H1 (cell line): ENCODE data around the gene SCGB1D2. TPM values are rescaled to one million over a fixed set of nuclear protein-coding genes. Genes with fewer than 3 reads are reported as not detected.

ENCODE experiments used
- CTCF ChIP-seq, 3 experiments: IDR thresholded peaks; 1 replicate in 2 of 3; 2 replicates in 1 of 3; pipeline versions ENCODE4 v1.5.1 to v1.6.1; 2011; ENCODE audit warnings: low read length in 3 of 3, mild to moderate bottlenecking in 3 of 3, inconsistent platforms in 2 of 3, low read depth in 1 of 3, moderate library complexity in 1 of 3; ENCODE audit not compliant: insufficient read depth in 1 of 3; ENCODE audit errors: control extremely low read depth in 1 of 3
- FOSL1 ChIP-seq: IDR thresholded peaks from 2 replicates; pipeline ENCODE4 v1.6.1; 2011; ENCODE audit warnings: mild to moderate bottlenecking, low read depth, low read length, moderate library complexity; ENCODE audit not compliant: insufficient read depth
- KDM5A ChIP-seq: fragments of 200-600 bp; IDR thresholded peaks from 2 replicates; pipeline ENCODE4 v1.7.1; 2012; ENCODE audit warnings: mild to moderate bottlenecking, low read length, inconsistent platforms, mixed read lengths
- MAFK ChIP-seq: IDR thresholded peaks from 2 replicates; pipeline ENCODE4 v1.6.1; 2012; ENCODE audit warnings: low read depth, mild to moderate bottlenecking, improper control_type of control experiment, low read length
- SAP30 ChIP-seq: fragments of 300-600 bp; sonication (generic); IDR thresholded peaks from 2 replicates; pipeline ENCODE4 v1.7.1; 2012; ENCODE audit warnings: low read length, moderate library complexity, mild to moderate bottlenecking, inconsistent platforms; ENCODE audit not compliant: insufficient read depth, insufficient replicate concordance
- TEAD4 ChIP-seq: IDR thresholded peaks from 2 replicates; pipeline ENCODE4 v1.6.1; 2012; ENCODE audit warnings: low read depth, low read length, inconsistent platforms, mixed read lengths
- polyA plus RNA-seq, 7 experiments: library from polyadenylated mRNA; depleted of rRNA in 3 of 7; stranded (reverse) in 5 of 7; unstranded in 2 of 7; fragments of >200 nt in 5 of 7; fragments of 200-250 nt in 2 of 7; gene quantifications; 1 replicate in 5 of 7; 2 replicates in 1 of 7; 4 replicates in 1 of 7; pipeline versions ENCODE4 v1.2.1 to v1.2.3, GENCODE V29; 2011 to 2013; ENCODE audit warnings: missing spikeins in 2 of 7, mixed read lengths in 2 of 7
- total RNA-seq: library from RNA; stranded (reverse); fragmentation: NEBNext Ultra II Directional; extraction: Animal tissue kit (Norgen Biotek cat#: 25700); gene quantifications from 2 replicates; pipeline ENCODE4 v1.2.1, GENCODE V29; 2021

The SCGB1D2 gene
- total and polyA plus RNA-seq, 2 of the 8 experiments (the other 6 are each of a cell fraction or from before 2014, with no cell fraction given) = not detected

- TF ChIP-seq CTCF (IDR thresholded peaks at IDR 0.05; ENCODE audit: control extremely low read depth in 1 of 3, insufficient read depth in 1 of 3, low read depth in 1 of 3, low read length in 3 of 3) = peak; percentile 51 to 57 (median 57)
- no peak for TF ChIP-seq TEAD4
- no peak for TF ChIP-seq FOSL1
- TF ChIP-seq SAP30 = no peak
- TF ChIP-seq MAFK = no peak
- no peak for TF ChIP-seq KDM5A
These were observed 3.3 kb downstream of the SCGB1D2 start (continued) for GRCh38 chr11:62245271-62245753.
